UCSD-AML1 (cell line): ENCODE measurements around the gene MRC2.
"Not testable (repeated sequence)": the region's sequence is repeated elsewhere in the genome, so short reads cannot be mapped to it uniquely, and the experiment has no call there.

ENCODE experiments used
- DNase-seq: peaks from one replicate; lab custom pipeline; 2025; ENCODE audit not compliant: unreplicated experiment; lab: John Stamatoyannopoulos, UW

The MRC2 gene

GRCh38 chr17:62678214-62678919 is 50.9 kb downstream of the MRC2 start:
- no peak for DNase-seq

GRCh38 chr17:62679866-62680377 is 52.5 kb downstream of the MRC2 start:
- DNase-seq = no peak

GRCh38 chr17:62680541-62681052 is 53.1 kb downstream of the MRC2 start:
- no peak for DNase-seq

- no peak for DNase-seq
Observed at GRCh38 chr17:62681061-62681938, 53.8 kb downstream of the MRC2 start.

GRCh38 chr17:62681939-62682381 is 54.5 kb downstream of the MRC2 start:
- no peak for DNase-seq

GRCh38 chr17:62684179-62684578 is 56.7 kb downstream of the MRC2 start:
- no peak for DNase-seq

- DNase-seq = no peak
Observed at GRCh38 chr17:62687997-62688396, 60.5 kb downstream of the MRC2 start.

GRCh38 chr17:62688398-62689160 is 61.1 kb downstream of the MRC2 start:
- DNase-seq = no peak

- no peak for DNase-seq
Observed at GRCh38 chr17:62689441-62690167, 62.1 kb downstream of the MRC2 start.

GRCh38 chr17:62690168-62690897 is 62.9 kb downstream of the MRC2 start:
- no peak for DNase-seq

GRCh38 chr17:62691589-62691915 is 64.1 kb downstream of the MRC2 start:
- DNase-seq = not testable (repeated sequence)

GRCh38 chr17:62692159-62692651 is 64.7 kb downstream of the MRC2 start:
- no peak for DNase-seq

- peak; percentile 27 for DNase-seq
Observed at GRCh38 chr17:62692721-62693431, 65.4 kb downstream of the MRC2 start.

- DNase-seq = no peak
Observed at GRCh38 chr17:62693616-62694409, 66.3 kb downstream of the MRC2 start.

- DNase-seq = not testable (repeated sequence)
Observed at GRCh38 chr17:62695093-62695738, 67.7 kb downstream of the MRC2 start.

- DNase-seq = no peak
Observed at GRCh38 chr17:62696256-62696655, 68.8 kb downstream of the MRC2 start.

- no peak for DNase-seq
Observed at GRCh38 chr17:62696726-62697490, 69.4 kb downstream of the MRC2 start.
